A673 (cell line): ENCODE data around the gene ACBD7. TPM values are rescaled to one million over a fixed set of nuclear protein-coding genes. Genes with fewer than 3 reads are reported as not detected.

Experiments used
- BruUV-seq: library from RNA; stranded (reverse); fragments of 400-500 nt; replicated peaks from 2 replicates; lab custom pipeline; 2021; lab: Mats Ljungman, UMichigan
- CTCF ChIA-PET: fragments of 300-600 bp; sonication (Branson Sonifier 250); formaldehyde crosslinking; loops from one replicate; lab custom pipeline; 2022; ENCODE audit warnings: antibody characterized with exemption; lab: Charles Lee
- POLR2A ChIA-PET: fragments of 300-600 bp; sonication (Branson Sonifier 250); formaldehyde crosslinking; loops from one replicate; lab custom pipeline; 2022; ENCODE audit warnings: antibody characterized with exemption; ENCODE audit not compliant: low non-redundant PET; lab: Charles Lee
- DNase-seq: peaks from one replicate; pipeline ENCODE4 v3.0.0-alpha.2; 2015; ENCODE audit warnings: low spot score
- H3K27ac ChIP-seq: fragments of 200-600 bp; sonication (generic); 2 replicates; pipeline ENCODE4 v1.5.1; 2016; ENCODE audit warnings: mixed run types, low read depth, mild to moderate bottlenecking, mixed read lengths, antibody characterized with exemption, low read length; ENCODE audit not compliant: poor library complexity, severe bottlenecking
- H3K27me3 ChIP-seq: fragments of 200-600 bp; sonication (generic); replicated peaks from 2 replicates; pipeline ENCODE4 v1.6.1; 2017; ENCODE audit warnings: mixed run types, low read depth, mild to moderate bottlenecking, mixed read lengths, antibody characterized with exemption, low read length; ENCODE audit not compliant: insufficient read depth, poor library complexity
- H3K36me3 ChIP-seq: fragments of 200-600 bp; sonication (generic); 2 replicates; pipeline ENCODE4 v1.6.1; 2016; ENCODE audit warnings: mixed run types, mild to moderate bottlenecking, mixed read lengths, antibody characterized with exemption, low read length; ENCODE audit not compliant: insufficient read depth, poor library complexity, severe bottlenecking
- H3K4me1 ChIP-seq: fragments of 200-600 bp; sonication (generic); 2 replicates; pipeline ENCODE4 v1.6.1; 2017; ENCODE audit warnings: mixed run types, mild to moderate bottlenecking, mixed read lengths, antibody characterized with exemption, low read length; ENCODE audit not compliant: insufficient read depth, poor library complexity, severe bottlenecking
- H3K4me3 ChIP-seq: fragments of 200-600 bp; sonication (generic); 2 replicates; pipeline ENCODE4 v1.5.1; 2016; ENCODE audit warnings: low read depth, mixed run types, mild to moderate bottlenecking, mixed read lengths, low read length; ENCODE audit not compliant: poor library complexity, severe bottlenecking
- H3K9me3 ChIP-seq: fragments of 200-600 bp; sonication (generic); 2 replicates; pipeline ENCODE4 v1.6.1; 2016; ENCODE audit warnings: mixed run types, low read depth, mild to moderate bottlenecking, mixed read lengths, antibody characterized with exemption, low read length; ENCODE audit not compliant: poor library complexity, severe bottlenecking
- EZH2 ChIP-seq: fragments of 200-600 bp; sonication (generic); IDR thresholded peaks from 2 replicates; pipeline ENCODE4 v1.6.1; 2017; ENCODE audit warnings: borderline replicate concordance, low read depth, mild to moderate bottlenecking, mixed read lengths, antibody characterized with exemption, low read length; ENCODE audit not compliant: poor library complexity, severe bottlenecking
- intact Hi-C: fragments of 100-400 bp; cut with micrococcal nuclease; formaldehyde crosslinking; loops from one replicate; pipeline ENCODE4 v1.10.0; 2022; ENCODE audit not compliant: unreplicated experiment
- total RNA-seq: library from RNA; stranded (reverse); gene quantifications from 2 replicates; pipeline ENCODE4 v1.2.3, GENCODE V29; 2021
- TF ChIP-seq, protein P1 (sequence below): fragments of 300-800, 200-600 bp; sonication (generic); conservative IDR thresholded peaks from 2 replicates; pipeline ENCODE4 v1.5.1; 2017; ENCODE audit warnings: low read depth, mild to moderate bottlenecking, antibody characterized with exemption, low read length, moderate library complexity, mixed read lengths

Gene ACBD7
- total RNA-seq, 1 experiment from 2014 or later = 2.0 TPM

DNA sequence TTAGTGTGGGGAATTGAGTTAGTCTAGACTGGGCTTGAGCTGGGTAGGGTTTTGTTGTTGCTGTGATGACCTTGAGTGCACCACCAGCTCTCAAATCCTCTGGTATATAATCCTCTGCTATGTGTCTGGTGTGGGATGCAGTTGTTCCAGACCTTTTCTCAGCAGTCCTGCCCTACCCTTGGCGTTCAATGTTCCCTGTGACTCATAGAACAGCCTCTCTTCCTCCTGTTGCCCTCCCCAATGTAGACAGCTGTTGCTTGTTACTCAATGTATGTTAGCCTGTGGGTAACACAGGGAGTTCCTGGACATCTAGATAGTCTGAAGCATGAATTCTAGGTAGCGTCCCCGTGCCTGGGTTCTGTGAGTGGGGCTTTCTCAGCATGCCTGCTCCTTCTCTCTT lies 19.8 kb downstream of the ACBD7 start:
- peaks cover 5% of the 10 kb centered on the region for H3K9me3 ChIP-seq
- TF ChIP-seq, protein P1, sequence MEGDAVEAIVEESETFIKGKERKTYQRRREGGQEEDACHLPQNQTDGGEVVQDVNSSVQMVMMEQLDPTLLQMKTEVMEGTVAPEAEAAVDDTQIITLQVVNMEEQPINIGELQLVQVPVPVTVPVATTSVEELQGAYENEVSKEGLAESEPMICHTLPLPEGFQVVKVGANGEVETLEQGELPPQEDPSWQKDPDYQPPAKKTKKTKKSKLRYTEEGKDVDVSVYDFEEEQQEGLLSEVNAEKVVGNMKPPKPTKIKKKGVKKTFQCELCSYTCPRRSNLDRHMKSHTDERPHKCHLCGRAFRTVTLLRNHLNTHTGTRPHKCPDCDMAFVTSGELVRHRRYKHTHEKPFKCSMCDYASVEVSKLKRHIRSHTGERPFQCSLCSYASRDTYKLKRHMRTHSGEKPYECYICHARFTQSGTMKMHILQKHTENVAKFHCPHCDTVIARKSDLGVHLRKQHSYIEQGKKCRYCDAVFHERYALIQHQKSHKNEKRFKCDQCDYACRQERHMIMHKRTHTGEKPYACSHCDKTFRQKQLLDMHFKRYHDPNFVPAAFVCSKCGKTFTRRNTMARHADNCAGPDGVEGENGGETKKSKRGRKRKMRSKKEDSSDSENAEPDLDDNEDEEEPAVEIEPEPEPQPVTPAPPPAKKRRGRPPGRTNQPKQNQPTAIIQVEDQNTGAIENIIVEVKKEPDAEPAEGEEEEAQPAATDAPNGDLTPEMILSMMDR = no peak
- no peak for TF ChIP-seq EZH2
- POLR2A ChIA-PET = no interaction called here
- intact Hi-C loops = no loop called here
- CTCF ChIA-PET = no interaction called here
- no peak for DNase-seq
- no peaks in the 10 kb centered on the region for H3K36me3 ChIP-seq
- no peaks in the 10 kb centered on the region for H3K27me3 ChIP-seq
- no peaks in the 10 kb centered on the region for H3K4me1 ChIP-seq
- no TSS peak for BruUV-seq
- H3K4me3 ChIP-seq = no peak overlapping the region
- H3K27ac ChIP-seq = no peak overlapping the region

DNA sequence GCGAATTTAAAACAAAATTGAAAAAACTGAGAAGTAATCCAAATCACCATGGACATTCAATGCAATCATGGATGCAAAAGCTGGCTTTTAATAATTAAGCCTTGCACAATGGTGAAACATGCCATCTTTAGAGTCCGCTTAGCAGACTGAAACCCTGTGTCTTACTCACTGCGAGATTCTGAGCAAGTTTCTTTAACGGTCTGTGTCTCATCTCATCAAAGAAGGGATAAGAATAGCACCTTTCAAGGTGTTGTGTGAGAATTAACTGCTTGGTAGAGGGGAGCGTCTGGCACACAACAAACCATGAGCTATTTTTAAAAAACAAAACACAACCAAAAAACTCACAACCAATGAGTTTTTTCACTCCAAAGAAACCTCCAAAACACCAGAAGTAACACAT lies 21.4 kb downstream of the ACBD7 start:
- ChIA-PET CTCF (no interaction called here), POLR2A (no interaction called here)
- BruUV-seq = no TSS peak
- no peaks in the 10 kb centered on the region for H3K27me3 ChIP-seq
- DNase-seq = no peak
- no peak overlapping the region for H3K27ac ChIP-seq
- H3K4me1 ChIP-seq = no peaks in the 10 kb centered on the region
- TF ChIP-seq EZH2 = no peak
- TF ChIP-seq, protein P1 = no peak
- H3K36me3 ChIP-seq = no peaks in the 10 kb centered on the region
- peaks cover under 1% of the 10 kb centered on the region for H3K9me3 ChIP-seq
- intact Hi-C loops = no loop called here
- H3K4me3 ChIP-seq = no peak overlapping the region

DNA sequence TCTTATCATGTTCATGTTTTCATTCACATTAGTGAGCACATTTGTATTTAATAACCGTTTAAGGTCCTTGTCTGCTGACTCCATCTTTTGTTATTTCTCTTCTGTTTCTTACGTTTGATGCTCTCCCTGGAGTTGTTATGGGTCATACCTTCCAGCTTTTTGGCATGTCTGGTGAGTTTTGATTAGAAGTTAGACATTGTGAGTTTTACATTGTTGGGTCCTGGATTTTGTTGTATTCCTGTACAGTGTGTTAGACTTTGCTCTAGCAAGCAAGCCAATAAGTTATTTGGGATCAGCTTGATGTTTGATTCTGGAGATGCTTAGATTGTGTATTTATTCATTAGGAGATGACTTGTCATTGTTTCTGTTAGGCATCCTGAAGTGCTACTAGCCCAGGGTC lies 27.9 kb downstream of the ACBD7 start:
- Histone ChIP-seq H3K27ac (no peak overlapping the region), H3K27me3 (peaks cover 10% of the 10 kb centered on the region), H3K4me1 (no peaks in the 10 kb centered on the region), H3K36me3 (no peaks in the 10 kb centered on the region), H3K9me3 (no peaks in the 10 kb centered on the region), H3K4me3 (no peak overlapping the region)
- intact Hi-C loops = no loop called here
- POLR2A ChIA-PET = no interaction called here
- DNase-seq = no peak
- CTCF ChIA-PET = no interaction called here
- TF ChIP-seq EZH2 = no peak
- TF ChIP-seq, protein P1 = no peak
- no TSS peak for BruUV-seq
